PC-3 (cell line): Measurements from ENCODE around the gene UGGT1. TPM values are rescaled to one million over a fixed set of nuclear protein-coding genes. Genes with fewer than 3 reads are reported as not detected.

Experiments
- ATAC-seq: fragments of 200-7000 bp; cut with Tn5 transposase; 2 replicates; pipeline ENCODE4 v1.9.1; 2020; ENCODE audit warnings: mild to moderate bottlenecking, moderate library complexity
- BruUV-seq: library from RNA; stranded (reverse); fragments of 400-500 nt; replicated peaks from 2 replicates; lab custom pipeline; 2021; lab: Mats Ljungman, UMichigan
- CTCF ChIA-PET: fragments of 300-600 bp; sonication (Branson Sonifier 250); formaldehyde crosslinking; loops from one replicate; lab custom pipeline; 2022; ENCODE audit warnings: antibody characterized with exemption; lab: Charles Lee
- POLR2A ChIA-PET: fragments of 300-600 bp; sonication (Branson Sonifier 250); formaldehyde crosslinking; loops from one replicate; lab custom pipeline; 2022; ENCODE audit warnings: antibody characterized with exemption; ENCODE audit not compliant: unreplicated experiment; lab: Charles Lee
- DNase-seq: peaks from one replicate; pipeline ENCODE4 v3.0.0-alpha.2; 2015
- H2AFZ ChIP-seq: fragments of 300-600 bp; sonication (generic); 2 replicates; pipeline ENCODE4 v1.6.0; 2016; ENCODE audit warnings: antibody characterized with exemption, low read length
- H3F3A ChIP-seq: fragments of 300-600 bp; sonication (generic); one replicate; pipeline ENCODE4 v1.6.0; 2017; ENCODE audit warnings: antibody characterized with exemption, low read length, control low read depth, mild to moderate bottlenecking; ENCODE audit not compliant: unreplicated experiment
- H3K27ac ChIP-seq: fragments of 300-600 bp; sonication (generic); 2 replicates; pipeline ENCODE4 v1.5.1; 2016; ENCODE audit warnings: mild to moderate bottlenecking, low read length
- H3K27me3 ChIP-seq: fragments of 300-600 bp; sonication (generic); 2 replicates; pipeline ENCODE4 v1.6.1; 2016; ENCODE audit warnings: low read length, mixed read lengths
- H3K36me3 ChIP-seq: fragments of 300-600 bp; sonication (generic); 2 replicates; pipeline ENCODE4 v1.6.1; 2016; ENCODE audit warnings: low read depth, mixed run types, low read length, mixed read lengths
- H3K4me1 ChIP-seq: fragments of 300-600 bp; sonication (generic); 2 replicates; pipeline ENCODE4 v1.5.1; 2016; ENCODE audit warnings: low read length; ENCODE audit not compliant: insufficient read depth
- H3K4me2 ChIP-seq: fragments of 300-600 bp; sonication (generic); 2 replicates; pipeline ENCODE4 v1.6.0; 2016; ENCODE audit warnings: low read length
- H3K4me3 ChIP-seq: fragments of 300-600 bp; sonication (generic); 2 replicates; pipeline ENCODE4 v1.5.1; 2016; ENCODE audit warnings: mild to moderate bottlenecking, low read length, mixed read lengths
- H3K79me2 ChIP-seq: fragments of 300-600 bp; sonication (generic); 2 replicates; pipeline ENCODE4 v1.6.1; 2017; ENCODE audit warnings: low read length, mixed read lengths
- H3K9ac ChIP-seq: fragments of 300-600 bp; sonication (generic); 2 replicates; pipeline ENCODE4 v1.6.0; 2016; ENCODE audit warnings: mild to moderate bottlenecking, low read length
- H3K9me2 ChIP-seq: fragments of 300-600 bp; sonication (generic); replicated peaks from 2 replicates; pipeline ENCODE4 v1.6.1; 2016; ENCODE audit warnings: mixed run types, low read length, mixed read lengths
- H3K9me3 ChIP-seq: fragments of 300-600 bp; sonication (generic); 2 replicates; pipeline ENCODE4 v1.6.1; 2016; ENCODE audit warnings: low read length, mixed read lengths
- H4K20me1 ChIP-seq: fragments of 300-600 bp; sonication (generic); 2 replicates; pipeline ENCODE4 v1.6.1; 2016; ENCODE audit warnings: low read length, mixed read lengths
- EZH2 ChIP-seq: fragments of 300-600 bp; sonication (generic); IDR thresholded peaks from one replicate; pipeline ENCODE4 v1.6.1; 2017; ENCODE audit warnings: antibody characterized with exemption, mild to moderate bottlenecking, low read length; ENCODE audit not compliant: unreplicated experiment
- EZH2phosphoT487 ChIP-seq: fragments of 300-600 bp; sonication (generic); IDR thresholded peaks from 2 replicates; pipeline ENCODE4 v1.6.1; 2018; ENCODE audit warnings: mild to moderate bottlenecking, antibody characterized with exemption, low read length, borderline replicate concordance
- intact Hi-C: fragments of 100-400 bp; cut with micrococcal nuclease; formaldehyde crosslinking; loops from 2 replicates; pipeline ENCODE4 v1.9.0; 2023
- total RNA-seq: library from RNA; depleted of rRNA; stranded (reverse); fragments of >200 nt; gene quantifications from 2 replicates; pipeline ENCODE4 v1.2.3, GENCODE V29; 2014
- TF ChIP-seq, protein P1 (sequence below): fragments of 300-600 bp; sonication (generic); conservative IDR thresholded peaks from 2 replicates; pipeline ENCODE4 v1.5.1; 2017; ENCODE audit warnings: antibody characterized with exemption, low read depth, mild to moderate bottlenecking, low read length

The UGGT1 gene
- total RNA-seq, 1 experiment from 2014 or later = 59.9 TPM

- intact Hi-C loops = no loop called here
- H3K4me1 ChIP-seq = peaks cover 4% of the 10 kb centered on the region
- no peaks in the 10 kb centered on the region for H3K36me3 ChIP-seq
- CTCF ChIA-PET = no interaction called here
- ATAC-seq (no peak), DNase-seq (no peak)
- H3K27me3 ChIP-seq = no peaks in the 10 kb centered on the region
- no TSS peak for BruUV-seq
- POLR2A ChIA-PET = no interaction called here
- no peaks in the 10 kb centered on the region for H4K20me1 ChIP-seq
- no peak overlapping the region for H2AFZ ChIP-seq
- no peaks in the 10 kb centered on the region for H3K9me3 ChIP-seq
- H3F3A ChIP-seq = no peaks in the 10 kb centered on the region
- no peak overlapping the region for H3K27ac ChIP-seq
- H3K9me2 ChIP-seq = no peaks in the 10 kb centered on the region
- H3K79me2 ChIP-seq = no peaks in the 10 kb centered on the region
- H3K4me2 ChIP-seq = no peak overlapping the region
- TF ChIP-seq EZH2phosphoT487 (no peak), EZH2 (no peak)
- TF ChIP-seq, protein P1, sequence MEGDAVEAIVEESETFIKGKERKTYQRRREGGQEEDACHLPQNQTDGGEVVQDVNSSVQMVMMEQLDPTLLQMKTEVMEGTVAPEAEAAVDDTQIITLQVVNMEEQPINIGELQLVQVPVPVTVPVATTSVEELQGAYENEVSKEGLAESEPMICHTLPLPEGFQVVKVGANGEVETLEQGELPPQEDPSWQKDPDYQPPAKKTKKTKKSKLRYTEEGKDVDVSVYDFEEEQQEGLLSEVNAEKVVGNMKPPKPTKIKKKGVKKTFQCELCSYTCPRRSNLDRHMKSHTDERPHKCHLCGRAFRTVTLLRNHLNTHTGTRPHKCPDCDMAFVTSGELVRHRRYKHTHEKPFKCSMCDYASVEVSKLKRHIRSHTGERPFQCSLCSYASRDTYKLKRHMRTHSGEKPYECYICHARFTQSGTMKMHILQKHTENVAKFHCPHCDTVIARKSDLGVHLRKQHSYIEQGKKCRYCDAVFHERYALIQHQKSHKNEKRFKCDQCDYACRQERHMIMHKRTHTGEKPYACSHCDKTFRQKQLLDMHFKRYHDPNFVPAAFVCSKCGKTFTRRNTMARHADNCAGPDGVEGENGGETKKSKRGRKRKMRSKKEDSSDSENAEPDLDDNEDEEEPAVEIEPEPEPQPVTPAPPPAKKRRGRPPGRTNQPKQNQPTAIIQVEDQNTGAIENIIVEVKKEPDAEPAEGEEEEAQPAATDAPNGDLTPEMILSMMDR = no peak
- no peak overlapping the region for H3K4me3 ChIP-seq
- no peak overlapping the region for H3K9ac ChIP-seq
Observed at GRCh38 chr2:128214251-128214650, 123.3 kb downstream of the UGGT1 start.

DNA sequence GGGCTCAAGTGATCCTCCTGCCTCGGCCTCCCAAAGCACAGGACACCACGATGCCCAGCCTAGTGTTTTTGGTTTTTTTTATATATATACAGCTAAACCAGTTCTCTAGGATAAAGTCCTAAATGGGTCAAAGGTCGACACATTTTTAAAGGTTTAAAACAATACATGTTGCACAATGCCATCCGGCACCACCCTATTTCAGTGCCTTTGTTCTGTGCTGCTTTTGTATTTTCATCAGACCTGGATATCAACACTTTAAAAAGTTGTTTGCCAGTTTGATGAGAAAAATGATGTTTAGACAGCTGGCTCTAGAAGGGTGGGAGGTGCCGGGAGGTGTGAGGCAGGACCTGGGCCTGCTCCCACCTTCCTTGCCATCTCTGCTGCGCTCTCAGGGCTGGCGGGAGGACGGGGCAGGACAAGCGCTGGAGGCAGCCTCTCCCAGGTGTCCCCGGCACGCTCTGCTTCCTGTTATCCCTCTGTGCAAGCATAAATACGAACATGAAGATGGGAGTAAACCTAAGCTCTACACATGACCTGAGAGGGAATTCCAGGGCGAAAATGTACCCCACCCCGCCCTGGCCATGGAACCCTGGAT lies 124.0 kb downstream of the UGGT1 start:
- DNase-seq (no peak), ATAC-seq (no peak)
- Histone ChIP-seq H3K4me1 (peaks cover 4% of the 10 kb centered on the region), H4K20me1 (no peaks in the 10 kb centered on the region), H3K9me2 (no peaks in the 10 kb centered on the region), H3K9me3 (no peaks in the 10 kb centered on the region), H2AFZ (no peak overlapping the region), H3K79me2 (no peaks in the 10 kb centered on the region), H3F3A (no peaks in the 10 kb centered on the region), H3K4me2 (no peak overlapping the region), H3K36me3 (no peaks in the 10 kb centered on the region), H3K4me3 (no peak overlapping the region), H3K27ac (no peak overlapping the region), H3K27me3 (no peaks in the 10 kb centered on the region), H3K9ac (no peak overlapping the region)
- ChIA-PET CTCF (no interaction called here), POLR2A (no interaction called here)
- intact Hi-C loops = no loop called here
- TF ChIP-seq EZH2 (no peak), EZH2phosphoT487 (no peak)
- TF ChIP-seq, protein P1 = no peak
- BruUV-seq = no TSS peak

- DNase-seq = no peak
- Histone ChIP-seq H3K4me2 (no peak overlapping the region), H2AFZ (no peak overlapping the region), H3F3A (no peaks in the 10 kb centered on the region), H3K79me2 (no peaks in the 10 kb centered on the region), H3K4me3 (no peak overlapping the region), H3K9me3 (no peaks in the 10 kb centered on the region), H3K27ac (no peak overlapping the region), H3K36me3 (no peaks in the 10 kb centered on the region), H3K4me1 (peaks cover 4% of the 10 kb centered on the region), H3K27me3 (no peaks in the 10 kb centered on the region), H3K9ac (no peak overlapping the region), H3K9me2 (no peaks in the 10 kb centered on the region), H4K20me1 (no peaks in the 10 kb centered on the region)
- intact Hi-C loops = no loop called here
- no TSS peak for BruUV-seq
- ChIA-PET CTCF (no interaction called here), POLR2A (no interaction called here)
- no peak for ATAC-seq
- TF ChIP-seq, protein P1 = no peak
- no peak for TF ChIP-seq EZH2
- no peak for TF ChIP-seq EZH2phosphoT487
Observed at GRCh38 chr2:128215897-128216642, 125.1 kb downstream of the UGGT1 start.
